ENCODE measurements around the gene KRTAP22-2.

KRTAP22-2 gene

GRCh38 chr21:30590297-30590696, at the start of gene KRTAP22-2:
KRTAP22-2 (minus strand) TSS chr21:30590397.
- DNase-seq: no peak

DNA sequence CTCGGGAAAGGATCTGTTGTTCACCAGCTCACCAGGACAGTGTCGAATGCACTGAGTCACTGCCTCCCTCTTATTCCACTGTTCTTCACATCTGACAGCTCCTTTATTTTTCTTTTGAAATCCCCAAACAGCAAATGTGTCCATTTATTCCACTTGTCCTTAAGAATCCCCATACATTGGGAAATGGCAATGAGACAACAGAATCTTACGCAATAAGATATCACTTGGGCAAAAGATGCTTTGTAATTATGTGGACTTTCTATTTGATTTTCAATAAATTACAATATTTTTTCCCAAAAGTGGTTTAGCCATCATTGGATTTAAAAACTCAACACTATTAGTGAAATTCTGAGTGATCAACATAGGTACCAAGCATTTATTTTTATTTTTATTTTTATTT, 48.5 kb upstream of the KRTAP22-2 start:
- no peak for DNase-seq

DNA sequence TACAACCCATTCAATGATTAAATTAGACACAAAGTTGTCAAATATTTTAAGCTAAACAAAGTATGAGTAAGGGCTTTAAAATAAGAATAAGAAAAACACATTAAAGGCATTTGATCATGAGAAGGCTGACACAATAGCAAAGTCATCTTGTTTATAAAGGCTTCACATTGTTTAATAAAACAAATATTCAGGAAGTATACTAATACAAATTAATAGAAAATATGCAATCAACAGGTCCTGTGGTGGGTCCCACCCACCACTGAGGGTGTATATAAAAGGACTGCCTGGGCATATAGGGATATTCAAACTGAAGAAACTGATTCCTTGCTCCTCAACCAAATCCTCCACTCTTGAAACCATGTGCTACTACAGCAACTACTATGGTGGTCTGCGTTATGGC, 44.7 kb upstream of the KRTAP22-2 start, which contains the start of gene KRTAP20-2:
Gene KRTAP20-2, plus strand, starts transcription at position 301 of the 400 bp plus-strand sequence. Its CDS starts 58 bp downstream, at position 359.
- DNase-seq: no peak

DNA sequence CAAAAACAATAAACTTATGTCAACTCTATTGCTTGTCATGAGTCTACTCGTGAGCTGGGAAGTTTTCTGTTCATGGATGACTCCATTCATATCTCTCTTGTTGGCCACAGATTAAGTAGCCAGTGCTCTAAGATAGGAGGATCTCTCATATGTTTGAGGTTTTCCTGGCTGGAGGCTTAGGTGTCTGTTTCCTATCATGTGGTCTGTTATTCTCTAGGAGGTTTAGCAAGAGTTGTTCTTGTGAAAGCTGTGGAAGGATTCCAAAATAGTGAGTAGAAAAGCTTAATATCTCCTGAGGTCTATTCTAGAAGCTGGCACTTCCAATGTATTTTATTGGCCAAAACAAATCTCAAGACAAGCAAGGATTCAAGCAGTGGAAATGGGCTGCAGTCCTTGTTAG, 39.0 kb upstream of the KRTAP22-2 start:
- no peak for DNase-seq

DNA sequence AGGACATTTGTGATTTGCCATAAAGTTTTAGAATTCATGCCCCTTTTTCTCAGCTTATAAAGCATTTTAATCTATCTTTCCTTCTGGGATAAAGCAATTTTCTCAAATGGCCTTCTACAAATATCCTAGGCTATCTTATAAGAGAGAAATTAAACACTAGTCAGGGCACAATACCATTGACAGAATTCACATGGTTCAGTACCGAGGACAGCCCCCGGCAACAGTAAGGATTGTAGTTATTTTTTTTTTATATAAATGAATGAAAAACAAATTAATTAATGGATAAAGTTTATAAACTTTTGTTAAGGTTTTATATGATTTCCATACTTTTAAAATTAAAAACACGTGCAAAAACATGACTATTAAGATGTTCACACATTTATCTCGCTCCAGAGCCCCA, 37.9 kb upstream of the KRTAP22-2 start:
- DNase-seq: no peak

GRCh38 chr21:30625449-30626165, 35.4 kb upstream of the KRTAP22-2 start:
- no peak for DNase-seq

GRCh38 chr21:30623362-30623761, 33.2 kb upstream of the KRTAP22-2 start:
- no peak for DNase-seq

- DNase-seq: no peak
Observed at GRCh38 chr21:30620522-30620921, 30.3 kb upstream of the KRTAP22-2 start, which contains the start of gene KRTAP20-4. KRTAP20-4 (plus strand) TSS chr21:30620627.

DNA sequence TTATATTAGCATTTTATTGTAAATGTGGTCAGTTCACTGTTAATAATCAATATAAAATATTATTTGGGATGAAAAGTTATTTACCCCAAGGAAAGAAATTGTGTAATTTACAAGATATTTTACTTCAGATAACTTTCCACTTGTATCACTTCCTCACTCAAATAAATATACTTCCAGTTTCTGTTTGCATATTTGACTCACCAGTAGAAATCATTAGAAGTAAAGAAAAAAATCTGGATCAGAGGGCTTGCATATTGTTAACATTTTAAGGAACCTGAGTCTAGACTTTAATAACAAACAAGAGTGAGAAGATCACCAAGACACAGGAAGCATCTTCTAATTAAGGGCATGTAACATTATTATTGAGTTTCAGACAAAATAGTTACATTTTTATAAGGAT, 29.9 kb upstream of the KRTAP22-2 start:
- no peak for DNase-seq

DNA sequence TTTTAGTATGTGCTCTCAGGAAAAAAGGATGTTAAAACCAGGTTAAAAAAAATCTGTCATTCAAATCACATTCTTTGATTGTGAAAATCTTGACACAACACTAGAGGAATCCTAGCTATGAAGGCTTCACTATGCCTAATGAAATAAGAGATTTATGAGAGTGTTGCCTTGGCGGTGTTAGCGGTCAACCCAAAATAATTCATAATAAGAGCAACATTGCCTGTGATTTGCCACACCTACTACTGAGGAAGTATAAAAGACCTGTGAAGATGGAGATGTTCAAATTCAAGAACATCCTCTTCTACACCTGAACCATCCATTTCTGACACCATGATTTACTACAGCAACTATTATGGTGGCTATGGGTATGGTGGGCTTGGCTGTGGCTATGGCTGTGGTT, 25.9 kb upstream of the KRTAP22-2 start, which contains the start of gene KRTAP20-1:
Gene KRTAP20-1, plus strand, starts transcription at position 301 of the 400 bp plus-strand sequence. Its CDS starts 30 bp downstream, at position 331.
- DNase-seq: no peak

GRCh38 chr21:30615199-30615598, 25.0 kb upstream of the KRTAP22-2 start:
- DNase-seq: no peak

DNA sequence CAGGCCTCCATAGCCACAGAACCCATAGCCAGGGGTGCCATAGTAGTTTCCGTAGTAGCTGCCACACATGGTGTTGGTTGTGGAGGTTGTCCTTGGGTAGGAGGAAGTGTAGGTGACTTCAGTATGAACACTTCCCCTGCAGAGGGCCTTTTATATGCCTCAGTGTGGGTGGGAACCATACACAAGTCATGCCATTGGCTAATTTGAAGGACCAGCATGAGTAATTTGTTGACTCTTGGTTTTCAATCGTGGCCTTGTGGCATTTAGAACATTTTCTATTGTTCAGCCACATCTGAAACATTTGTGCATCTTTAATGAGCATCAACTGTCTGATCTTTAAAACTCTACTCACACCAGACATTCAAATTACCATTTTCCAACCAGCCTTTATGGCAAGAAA, 23.6 kb upstream of the KRTAP22-2 start, which contains the start of gene KRTAP6-1:
Gene KRTAP6-1, minus strand, starts transcription at position 95 of the 400 bp plus-strand sequence. Its CDS starts 26 bp downstream, at position 69.
- no peak for DNase-seq

GRCh38 chr21:30612132-30612531, 21.9 kb upstream of the KRTAP22-2 start:
- DNase-seq: no peak

DNA sequence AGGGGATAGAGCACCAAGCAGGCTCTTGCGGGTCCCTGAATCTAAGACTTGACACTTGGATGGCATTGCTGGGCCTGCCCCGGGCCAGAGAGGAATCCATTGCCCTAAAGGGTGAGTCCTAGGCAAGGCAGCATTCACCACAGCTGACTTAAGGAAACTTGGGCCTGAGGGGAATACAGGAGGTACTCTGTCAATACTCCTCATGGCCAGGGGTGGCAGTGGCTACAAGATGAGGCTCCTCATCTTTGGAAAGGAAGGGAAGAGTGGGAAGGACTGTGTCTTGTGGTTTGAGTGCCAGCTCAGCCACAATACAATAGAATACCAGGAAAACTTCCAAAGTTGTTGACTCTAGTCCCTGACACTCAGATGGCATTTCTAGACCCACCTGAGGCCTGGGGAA, 15.8 kb upstream of the KRTAP22-2 start:
- no peak for DNase-seq

DNA sequence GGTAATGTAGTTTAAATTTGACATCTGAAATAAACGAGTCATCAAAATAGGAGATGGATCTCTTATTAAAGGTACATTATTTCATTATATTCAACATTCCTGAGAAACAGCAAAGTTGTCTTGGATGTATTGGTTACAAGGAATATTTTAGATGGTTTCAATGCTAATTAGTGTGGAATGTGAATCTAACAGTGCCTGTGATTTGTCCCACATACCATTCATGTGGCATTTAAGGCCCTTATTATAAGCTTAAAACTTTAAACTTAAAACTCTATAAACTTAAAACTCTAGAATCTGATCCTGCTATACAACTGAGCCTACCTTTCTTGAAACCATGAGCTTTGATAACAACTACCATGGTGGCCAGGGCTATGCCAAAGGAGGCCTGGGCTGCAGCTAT, 10.6 kb upstream of the KRTAP22-2 start, which contains the start of gene KRTAP22-1:
Gene KRTAP22-1, plus strand, starts transcription at position 301 of the 400 bp plus-strand sequence.
- DNase-seq: no peak

- DNase-seq: no peak
Observed at GRCh38 chr21:30598802-30599201, 8.6 kb upstream of the KRTAP22-2 start, which contains the start of gene KRTAP6-2. KRTAP6-2 (minus strand) TSS chr21:30598902; CDS start chr21:30598874, 28 bp downstream.

- no peak for DNase-seq
Observed at GRCh38 chr21:30592140-30592539, 1.9 kb upstream of the KRTAP22-2 start, which contains the start of gene KRTAP6-3. KRTAP6-3 (plus strand) TSS chr21:30592440; CDS start chr21:30592446, 6 bp downstream.

DNA sequence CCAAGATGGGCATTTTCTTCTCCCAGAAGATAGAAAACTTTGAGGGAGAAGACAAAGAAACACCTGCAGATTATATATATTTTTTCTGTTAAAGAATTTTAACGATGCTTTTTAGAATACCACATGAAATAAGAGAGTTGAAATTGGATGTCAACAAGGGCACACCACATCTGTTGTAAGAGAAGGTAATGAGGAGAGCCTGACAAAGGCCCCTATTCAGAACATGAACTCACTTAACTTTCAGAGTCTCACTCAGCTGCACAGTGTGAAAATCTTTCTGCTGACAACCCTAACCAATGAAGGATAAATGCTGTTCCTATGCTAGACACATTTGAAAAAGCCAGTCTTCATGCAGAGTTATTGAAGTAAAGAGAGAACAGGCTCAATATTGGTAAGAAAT, 7.3 kb downstream of the KRTAP22-2 start:
- no peak for DNase-seq

DNA sequence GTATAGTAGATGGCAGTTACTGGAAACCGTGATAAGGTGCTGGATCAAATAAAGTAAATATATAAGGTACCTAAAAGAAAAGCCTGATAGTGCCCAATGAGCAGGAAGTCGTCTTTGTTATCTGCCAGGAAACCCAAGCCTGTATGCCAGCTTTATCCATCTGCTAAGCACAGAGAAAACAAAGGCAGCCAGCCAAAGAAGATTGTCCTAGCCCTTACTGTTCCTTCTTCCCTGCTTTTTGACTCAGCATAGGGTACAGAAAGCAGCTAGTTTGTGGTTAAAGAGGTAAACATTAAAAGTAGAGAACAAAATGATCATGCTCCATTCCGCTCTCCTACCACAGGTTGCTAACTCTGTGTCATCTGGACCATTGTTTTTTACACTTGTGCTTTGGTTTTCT, 10.1 kb downstream of the KRTAP22-2 start:
- no peak for DNase-seq

DNA sequence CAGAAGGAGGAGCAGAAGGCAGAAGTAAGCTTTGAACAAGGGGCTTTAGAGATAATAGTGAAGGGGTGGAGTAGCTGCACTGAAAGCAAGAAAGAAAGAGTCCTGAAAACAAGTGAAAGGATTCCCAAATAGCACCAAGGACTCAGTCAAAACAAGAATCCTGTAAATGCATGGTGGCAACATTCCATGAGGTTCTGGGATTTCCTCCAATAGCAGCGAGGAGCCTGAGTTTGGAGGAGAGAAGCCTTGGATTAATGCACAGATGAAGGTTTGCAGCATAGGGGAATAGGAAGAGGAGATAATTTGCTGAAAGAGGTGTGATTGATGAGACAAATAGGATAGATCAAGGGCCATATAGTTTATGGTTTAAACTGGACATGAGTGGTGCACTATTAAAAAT, 10.9 kb downstream of the KRTAP22-2 start:
- DNase-seq: no peak

GRCh38 chr21:30577766-30578165, 12.4 kb downstream of the KRTAP22-2 start:
- no peak for DNase-seq

DNA sequence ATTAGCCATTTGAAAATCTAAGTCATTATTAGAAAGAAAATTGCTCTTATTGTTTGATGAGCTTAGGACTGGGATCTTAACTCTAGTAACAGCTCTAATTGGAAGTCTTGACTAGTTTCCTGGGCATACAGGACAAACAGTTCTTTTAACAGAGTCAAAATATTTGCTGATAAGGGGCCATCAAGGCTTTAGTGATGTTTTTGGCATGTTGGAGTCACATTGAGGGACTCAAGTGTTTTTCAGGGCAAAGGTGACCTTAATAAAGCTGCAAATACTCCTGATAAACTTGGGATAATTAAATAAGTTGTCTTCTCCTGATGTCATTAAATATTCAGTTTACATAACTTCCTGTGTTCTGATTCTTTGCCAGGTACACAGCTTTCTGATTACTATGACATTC, 22.6 kb downstream of the KRTAP22-2 start:
- DNase-seq: no peak

DNA sequence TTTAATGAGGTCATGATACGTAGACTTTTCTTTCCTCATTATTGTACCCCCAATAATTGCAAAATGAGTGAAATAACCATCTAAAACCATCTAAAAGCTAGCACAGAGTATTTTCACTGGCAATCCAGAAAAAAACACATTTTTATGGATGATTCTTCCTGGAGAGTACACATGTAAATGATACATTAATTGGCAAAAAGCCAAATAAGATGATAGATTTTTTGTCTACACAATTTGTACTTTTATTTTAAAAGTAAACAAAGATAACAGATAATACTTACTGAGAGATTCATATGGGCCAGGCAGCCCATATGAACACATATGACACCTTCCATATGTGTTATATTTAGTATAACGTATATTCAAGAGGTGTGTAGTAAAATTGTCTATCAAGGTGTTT, 26.6 kb downstream of the KRTAP22-2 start:
- no peak for DNase-seq

GRCh38 chr21:30563072-30563471, 27.1 kb downstream of the KRTAP22-2 start:
- DNase-seq: no peak
